Chondrocyte (in vitro differentiated cells): ENCODE data around the gene HMCN2. TPM values are rescaled to one million over a fixed set of nuclear protein-coding genes. Genes with fewer than 3 reads are reported as not detected.

Experiments used
- DNase-seq: peaks from one replicate; pipeline ENCODE4 v3.0.0; 2021; ENCODE audit warnings: mixed read lengths, low spot score
- H3K27ac Mint-ChIP-seq: one replicate; pipeline ENCODE4 v1.8.0; 2021; ENCODE audit warnings: mild to moderate bottlenecking, moderate library complexity, mixed read lengths; ENCODE audit not compliant: unreplicated experiment
- H3K27me3 Mint-ChIP-seq: 2 replicates; pipeline ENCODE4 v1.8.0; 2021; ENCODE audit warnings: low read depth, mixed read lengths
- H3K36me3 Mint-ChIP-seq: 2 replicates; pipeline ENCODE4 v1.8.0; 2021; ENCODE audit warnings: low read depth, mixed read lengths
- H3K4me1 Mint-ChIP-seq: 2 replicates; pipeline ENCODE4 v1.8.0; 2021; ENCODE audit warnings: low read depth, mild to moderate bottlenecking, mixed read lengths
- H3K4me3 Mint-ChIP-seq: one replicate; pipeline ENCODE4 v1.8.0; 2021; ENCODE audit warnings: mild to moderate bottlenecking, moderate library complexity, mixed read lengths; ENCODE audit not compliant: unreplicated experiment
- H3K9me3 Mint-ChIP-seq: 2 replicates; pipeline ENCODE4 v1.8.0; 2021; ENCODE audit warnings: low read depth, mixed read lengths
- total RNA-seq: library from RNA; stranded (reverse); gene quantifications from 3 replicates; pipeline ENCODE4 v1.2.1, GENCODE V29; 2021
- TF ChIP-seq, protein P1 (sequence below): fragments of 200-600 bp; sonication (generic); IDR thresholded peaks from 2 replicates; pipeline ENCODE4 v1.5.0; 2021; ENCODE audit warnings: antibody characterized with exemption, mild to moderate bottlenecking, moderate library complexity

HMCN2 gene
- total RNA-seq, 1 donor from 2014 or later: 0.05 TPM

DNA sequence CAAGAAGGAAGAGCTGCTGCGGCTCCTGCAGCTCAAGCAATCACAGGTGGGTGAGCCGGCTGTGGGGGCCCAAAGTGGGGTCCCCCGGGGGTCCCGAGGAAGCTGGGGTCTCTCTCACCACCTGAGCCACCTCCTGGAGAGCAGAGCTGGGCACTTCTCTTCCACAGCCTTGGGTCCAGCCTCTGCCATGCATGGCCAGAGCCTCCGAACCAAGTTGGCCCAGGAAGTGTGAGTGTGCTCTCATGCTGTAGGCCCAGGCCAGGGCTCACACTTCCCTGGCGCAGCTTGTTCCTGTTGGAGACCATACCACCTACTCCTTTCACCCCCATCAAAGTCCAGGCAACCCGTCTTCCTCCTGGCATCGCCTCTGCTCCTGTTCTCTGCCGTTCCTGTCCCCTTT is 19.7 kb downstream of the HMCN2 start:
- peaks cover under 1% of the 10 kb centered on the region for H3K36me3 Mint-ChIP-seq
- H3K27ac Mint-ChIP-seq: no peak overlapping the region
- peaks cover 8% of the 10 kb centered on the region for H3K4me1 Mint-ChIP-seq
- TF ChIP-seq, protein P1, sequence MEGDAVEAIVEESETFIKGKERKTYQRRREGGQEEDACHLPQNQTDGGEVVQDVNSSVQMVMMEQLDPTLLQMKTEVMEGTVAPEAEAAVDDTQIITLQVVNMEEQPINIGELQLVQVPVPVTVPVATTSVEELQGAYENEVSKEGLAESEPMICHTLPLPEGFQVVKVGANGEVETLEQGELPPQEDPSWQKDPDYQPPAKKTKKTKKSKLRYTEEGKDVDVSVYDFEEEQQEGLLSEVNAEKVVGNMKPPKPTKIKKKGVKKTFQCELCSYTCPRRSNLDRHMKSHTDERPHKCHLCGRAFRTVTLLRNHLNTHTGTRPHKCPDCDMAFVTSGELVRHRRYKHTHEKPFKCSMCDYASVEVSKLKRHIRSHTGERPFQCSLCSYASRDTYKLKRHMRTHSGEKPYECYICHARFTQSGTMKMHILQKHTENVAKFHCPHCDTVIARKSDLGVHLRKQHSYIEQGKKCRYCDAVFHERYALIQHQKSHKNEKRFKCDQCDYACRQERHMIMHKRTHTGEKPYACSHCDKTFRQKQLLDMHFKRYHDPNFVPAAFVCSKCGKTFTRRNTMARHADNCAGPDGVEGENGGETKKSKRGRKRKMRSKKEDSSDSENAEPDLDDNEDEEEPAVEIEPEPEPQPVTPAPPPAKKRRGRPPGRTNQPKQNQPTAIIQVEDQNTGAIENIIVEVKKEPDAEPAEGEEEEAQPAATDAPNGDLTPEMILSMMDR: no peak
- H3K27me3 Mint-ChIP-seq: peaks cover 76% of the 10 kb centered on the region
- H3K4me3 Mint-ChIP-seq: no peak overlapping the region
- no peaks in the 10 kb centered on the region for H3K9me3 Mint-ChIP-seq
- DNase-seq: peak; percentile 65

DNA sequence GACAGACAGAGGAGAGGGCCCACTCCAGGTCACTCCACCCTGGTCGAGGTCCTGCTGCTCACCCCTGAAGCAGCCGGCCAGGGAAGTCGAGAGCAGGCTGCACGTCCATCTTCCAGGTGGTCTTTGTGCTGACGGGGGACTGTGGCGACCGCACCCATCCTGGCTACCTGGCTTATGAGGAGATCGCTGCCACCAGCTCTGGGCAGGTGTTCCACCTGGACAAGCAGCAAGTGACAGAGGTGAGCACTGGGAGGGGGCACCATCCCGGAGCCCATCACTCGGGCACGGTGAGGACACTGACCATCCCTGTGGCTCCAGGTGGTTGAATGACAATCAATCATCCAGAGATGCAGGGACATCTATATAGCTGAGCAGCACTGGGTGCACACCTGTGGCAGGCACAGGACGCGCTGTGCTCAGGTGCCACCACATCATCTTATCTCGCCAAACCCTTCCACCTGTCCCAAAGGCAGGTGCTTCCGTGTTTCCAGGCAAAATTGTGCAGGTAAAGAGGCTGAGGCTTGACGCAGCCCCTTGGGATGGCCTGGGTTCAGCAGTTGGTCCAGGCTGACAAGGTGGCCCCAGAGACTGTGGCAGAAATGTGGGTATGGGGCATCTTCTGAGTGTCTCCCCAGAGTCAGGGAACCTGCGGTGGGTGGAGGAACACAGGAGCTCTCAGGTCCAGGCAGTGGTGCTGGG is 20.7 kb downstream of the HMCN2 start:
- peaks cover 14% of the 10 kb centered on the region for H3K4me1 Mint-ChIP-seq
- no peak overlapping the region for H3K27ac Mint-ChIP-seq
- TF ChIP-seq, protein P1: no peak
- H3K9me3 Mint-ChIP-seq: no peaks in the 10 kb centered on the region
- DNase-seq: peak; percentile 83
- peaks cover 2% of the 10 kb centered on the region for H3K36me3 Mint-ChIP-seq
- H3K4me3 Mint-ChIP-seq: no peak overlapping the region
- peaks cover 78% of the 10 kb centered on the region for H3K27me3 Mint-ChIP-seq

DNA sequence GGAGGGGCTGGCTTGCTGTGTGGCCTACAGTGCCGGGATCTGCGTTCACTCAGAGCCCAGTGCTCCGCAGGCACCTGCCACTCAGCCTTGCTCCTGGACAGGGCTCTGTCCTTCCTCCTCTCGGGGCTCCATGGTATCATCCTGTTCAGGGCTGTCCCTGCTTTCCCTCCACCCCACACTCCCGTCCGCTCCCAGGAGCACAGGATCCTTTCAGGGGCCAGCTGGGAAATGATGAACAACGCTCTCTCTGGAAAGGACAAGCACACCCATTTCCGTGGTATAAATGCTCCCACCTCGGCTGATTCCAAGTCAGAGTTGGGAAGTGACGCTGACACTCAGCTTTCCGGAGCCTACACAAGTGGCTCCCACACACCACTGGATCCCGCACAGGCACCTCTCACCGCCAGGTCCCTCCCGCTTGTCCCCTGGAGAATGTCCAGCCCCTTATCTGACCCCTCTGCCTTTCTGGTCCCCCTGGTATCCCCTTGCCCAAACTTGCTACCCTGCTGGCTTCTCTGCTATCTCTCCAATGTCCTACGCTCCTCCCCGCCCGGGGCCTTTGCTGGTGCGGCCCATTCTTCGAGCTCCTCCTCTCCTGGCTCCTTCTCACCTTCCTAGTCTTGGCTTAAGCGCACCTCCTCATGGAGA is 21.3 kb downstream of the HMCN2 start:
- Mint-ChIP-seq H3K27ac (no peak overlapping the region), H3K9me3 (no peaks in the 10 kb centered on the region), H3K36me3 (peaks cover 2% of the 10 kb centered on the region), H3K27me3 (peaks cover 77% of the 10 kb centered on the region), H3K4me1 (peaks cover 14% of the 10 kb centered on the region), H3K4me3 (no peak overlapping the region)
- TF ChIP-seq, protein P1: no peak
- peak; percentile 55 for DNase-seq

DNA sequence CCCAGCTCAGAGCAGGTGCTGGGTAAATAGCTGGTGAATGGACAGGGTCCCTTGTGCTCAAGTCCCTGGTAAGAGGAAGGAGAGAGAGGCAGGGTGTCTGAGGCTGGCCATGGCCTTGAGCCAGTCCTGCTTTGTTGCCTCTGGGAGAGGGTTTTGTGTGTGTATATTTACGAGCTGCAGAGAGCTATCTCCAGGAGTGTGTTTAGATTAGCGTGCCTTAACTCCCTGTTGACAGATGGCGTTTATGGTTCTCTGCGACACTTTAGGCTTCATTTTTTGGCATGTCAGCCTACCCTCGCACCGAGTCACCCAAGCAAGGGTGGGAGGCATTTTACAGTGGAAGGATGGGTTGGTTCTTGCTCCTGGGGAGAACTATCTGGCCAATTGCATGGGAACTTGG is 22.2 kb downstream of the HMCN2 start:
- Mint-ChIP-seq H3K36me3 (peaks cover 2% of the 10 kb centered on the region), H3K27ac (no peak overlapping the region), H3K9me3 (no peaks in the 10 kb centered on the region), H3K27me3 (peaks cover 77% of the 10 kb centered on the region), H3K4me3 (no peak overlapping the region), H3K4me1 (peaks cover 11% of the 10 kb centered on the region)
- DNase-seq: peak; percentile 19
- TF ChIP-seq, protein P1: no peak

DNA sequence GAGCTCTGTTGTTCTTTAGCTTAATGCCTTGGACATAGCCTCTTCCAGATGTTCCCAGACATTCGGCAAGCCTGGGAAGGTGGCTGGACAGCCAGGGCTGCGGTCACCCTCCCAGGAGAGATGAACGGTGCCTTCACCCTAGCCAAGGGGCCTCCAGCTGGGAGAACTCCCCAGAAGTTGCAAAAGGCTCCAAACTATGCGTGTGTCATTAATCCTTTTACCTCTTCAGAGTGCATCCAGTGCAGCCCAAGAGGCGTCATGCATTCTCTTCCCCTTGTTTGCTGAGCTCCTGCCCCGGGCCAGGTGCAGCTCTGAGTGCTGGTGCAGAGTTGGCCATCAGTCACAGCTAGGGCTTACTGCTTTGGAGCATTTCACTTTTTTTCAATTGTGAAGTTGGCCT is 22.8 kb downstream of the HMCN2 start:
- Mint-ChIP-seq H3K4me3 (no peak overlapping the region), H3K4me1 (peaks cover 11% of the 10 kb centered on the region), H3K27ac (no peak overlapping the region), H3K27me3 (peaks cover 83% of the 10 kb centered on the region), H3K9me3 (no peaks in the 10 kb centered on the region), H3K36me3 (peaks cover 4% of the 10 kb centered on the region)
- no peak for DNase-seq
- TF ChIP-seq, protein P1: no peak
